PC-3 (cell line): ENCODE results near the gene EPHA3.

Experiments used
- CTCF ChIP-seq: fragments of 300-600 bp; sonication (generic); conservative IDR thresholded peaks from 2 replicates; pipeline ENCODE4 v1.5.1; 2017; ENCODE audit warnings: antibody characterized with exemption, low read depth, mild to moderate bottlenecking, low read length
- EZH2 ChIP-seq: fragments of 300-600 bp; sonication (generic); IDR thresholded peaks from one replicate; pipeline ENCODE4 v1.6.1; 2017; ENCODE audit warnings: antibody characterized with exemption, mild to moderate bottlenecking, low read length; ENCODE audit not compliant: unreplicated experiment

- TF ChIP-seq CTCF (no peak), EZH2 (no peak)
These were observed 414.7 kb downstream of the EPHA3 start for GRCh38 chr3:89522155-89522554.
